ENCODE measurements around the gene MEIOSIN.

DNA sequence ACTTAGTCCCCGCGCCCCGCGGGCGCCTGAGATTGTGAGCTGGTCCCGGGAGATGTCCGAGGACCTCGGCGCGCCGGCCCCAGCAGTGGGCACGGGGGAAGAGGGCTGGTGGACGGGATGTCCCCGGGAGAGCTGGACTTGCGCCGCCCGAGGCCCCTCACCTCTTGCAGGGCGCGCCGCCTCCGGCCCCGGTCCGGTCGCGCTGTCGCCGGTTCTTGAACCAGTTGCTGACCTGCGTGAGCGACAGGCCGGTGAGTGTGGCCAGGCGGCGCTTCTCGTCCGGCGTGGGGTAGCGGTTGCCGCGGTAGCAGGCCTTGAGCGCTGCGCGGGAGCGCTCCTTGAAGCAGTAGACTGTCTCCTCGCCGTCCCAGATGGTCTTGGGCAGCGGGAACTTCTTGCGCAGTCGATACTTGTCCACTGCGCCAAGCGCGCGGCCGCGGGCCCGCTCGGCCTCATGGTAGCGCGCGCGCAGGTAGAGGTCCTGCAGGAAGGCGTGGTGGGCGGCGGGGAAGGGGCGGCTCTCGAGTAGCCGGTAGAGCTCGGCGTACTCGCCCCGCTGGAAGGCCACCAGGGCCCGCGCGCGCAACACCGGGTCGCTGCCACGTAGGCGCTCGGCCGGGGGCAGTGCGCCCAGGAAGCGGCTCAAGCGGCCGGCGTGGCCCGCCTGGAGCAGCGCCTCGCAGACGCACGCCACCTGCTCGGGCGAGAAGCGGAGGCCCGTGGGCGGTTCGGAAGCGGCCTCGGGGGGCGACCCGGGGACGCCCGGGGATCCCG, 34.8 kb downstream of the MEIOSIN start:
- TF ChIP-seq, protein P1, sequence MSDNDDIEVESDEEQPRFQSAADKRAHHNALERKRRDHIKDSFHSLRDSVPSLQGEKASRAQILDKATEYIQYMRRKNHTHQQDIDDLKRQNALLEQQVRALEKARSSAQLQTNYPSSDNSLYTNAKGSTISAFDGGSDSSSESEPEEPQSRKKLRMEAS (IDR thresholded peaks at IDR 0.05; ENCODE audit: low read depth, low read length): no peak
- TF ChIP-seq, protein P2, sequence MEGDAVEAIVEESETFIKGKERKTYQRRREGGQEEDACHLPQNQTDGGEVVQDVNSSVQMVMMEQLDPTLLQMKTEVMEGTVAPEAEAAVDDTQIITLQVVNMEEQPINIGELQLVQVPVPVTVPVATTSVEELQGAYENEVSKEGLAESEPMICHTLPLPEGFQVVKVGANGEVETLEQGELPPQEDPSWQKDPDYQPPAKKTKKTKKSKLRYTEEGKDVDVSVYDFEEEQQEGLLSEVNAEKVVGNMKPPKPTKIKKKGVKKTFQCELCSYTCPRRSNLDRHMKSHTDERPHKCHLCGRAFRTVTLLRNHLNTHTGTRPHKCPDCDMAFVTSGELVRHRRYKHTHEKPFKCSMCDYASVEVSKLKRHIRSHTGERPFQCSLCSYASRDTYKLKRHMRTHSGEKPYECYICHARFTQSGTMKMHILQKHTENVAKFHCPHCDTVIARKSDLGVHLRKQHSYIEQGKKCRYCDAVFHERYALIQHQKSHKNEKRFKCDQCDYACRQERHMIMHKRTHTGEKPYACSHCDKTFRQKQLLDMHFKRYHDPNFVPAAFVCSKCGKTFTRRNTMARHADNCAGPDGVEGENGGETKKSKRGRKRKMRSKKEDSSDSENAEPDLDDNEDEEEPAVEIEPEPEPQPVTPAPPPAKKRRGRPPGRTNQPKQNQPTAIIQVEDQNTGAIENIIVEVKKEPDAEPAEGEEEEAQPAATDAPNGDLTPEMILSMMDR (IDR thresholded peaks at IDR 0.05; ENCODE audit: low read depth, low read length): no peak
- peak; percentile 46 for TF ChIP-seq POLR2A (IDR thresholded peaks at IDR 0.05; ENCODE audit: extremely low read depth, insufficient read length)
